Mammary epithelial cell (primary cell): ENCODE measurements around the gene COL27A1.

Source experiments
- EZH2 ChIP-seq: IDR thresholded peaks from 2 replicates; pipeline ENCODE4 v1.6.1; 2012; ENCODE audit warnings: low read length, inconsistent platforms, borderline replicate concordance
- TF ChIP-seq, protein P1 (sequence below), 2 donors: IDR thresholded peaks in 1 of 2; conservative IDR thresholded peaks in 1 of 2; 2 replicates each; pipeline ENCODE4 v1.5.1; 2011 to 2012; ENCODE audit warnings: inconsistent platforms in 2 of 2, low read length in 2 of 2, mild to moderate bottlenecking in 2 of 2, control low read depth in 1 of 2, low read depth in 1 of 2; ENCODE audit not compliant: insufficient read depth in 1 of 2; ENCODE audit errors: extremely low read depth in 1 of 2

DNA sequence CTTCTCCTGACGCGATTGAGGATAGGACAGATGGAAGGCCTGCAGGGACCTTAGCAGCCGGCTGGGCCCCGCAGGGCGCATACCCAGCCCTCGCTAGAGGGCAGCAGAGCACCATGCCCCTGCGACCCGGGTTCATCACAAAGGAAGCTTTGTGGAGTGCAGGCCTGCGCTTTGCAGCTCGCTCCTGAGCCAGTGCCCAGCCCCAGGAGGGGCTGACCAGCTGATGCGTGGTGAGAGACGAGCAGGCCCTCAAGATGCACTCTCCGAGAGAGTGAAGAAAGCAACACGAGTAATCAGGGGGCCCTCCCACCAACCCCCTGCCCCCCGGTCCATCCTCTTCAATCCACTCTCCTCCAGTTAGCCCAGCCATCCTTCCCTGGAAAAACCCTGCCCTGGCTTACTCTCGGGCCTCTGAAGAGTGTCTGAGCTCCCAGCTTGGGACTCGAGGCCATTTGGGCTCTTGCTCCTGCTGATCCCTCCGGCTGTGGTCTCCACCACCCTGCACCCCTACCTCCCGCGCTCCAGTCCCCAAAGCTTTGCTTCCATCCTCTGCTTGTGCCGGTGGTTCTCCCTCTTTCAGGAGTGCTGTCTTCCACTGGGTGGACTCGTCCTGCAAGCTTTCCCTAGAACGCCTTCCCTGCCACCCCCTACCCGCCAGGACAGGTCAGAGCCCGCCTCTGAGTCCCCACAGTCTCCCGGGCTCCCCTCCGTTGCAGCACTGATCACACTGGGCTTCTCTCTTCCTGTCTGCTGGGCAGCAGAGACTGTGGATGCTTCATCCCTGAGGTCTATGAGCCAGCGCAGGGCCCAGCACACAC is 47.1 kb upstream of the COL27A1 start:
- TF ChIP-seq EZH2, result no peak
- TF ChIP-seq, protein P1, sequence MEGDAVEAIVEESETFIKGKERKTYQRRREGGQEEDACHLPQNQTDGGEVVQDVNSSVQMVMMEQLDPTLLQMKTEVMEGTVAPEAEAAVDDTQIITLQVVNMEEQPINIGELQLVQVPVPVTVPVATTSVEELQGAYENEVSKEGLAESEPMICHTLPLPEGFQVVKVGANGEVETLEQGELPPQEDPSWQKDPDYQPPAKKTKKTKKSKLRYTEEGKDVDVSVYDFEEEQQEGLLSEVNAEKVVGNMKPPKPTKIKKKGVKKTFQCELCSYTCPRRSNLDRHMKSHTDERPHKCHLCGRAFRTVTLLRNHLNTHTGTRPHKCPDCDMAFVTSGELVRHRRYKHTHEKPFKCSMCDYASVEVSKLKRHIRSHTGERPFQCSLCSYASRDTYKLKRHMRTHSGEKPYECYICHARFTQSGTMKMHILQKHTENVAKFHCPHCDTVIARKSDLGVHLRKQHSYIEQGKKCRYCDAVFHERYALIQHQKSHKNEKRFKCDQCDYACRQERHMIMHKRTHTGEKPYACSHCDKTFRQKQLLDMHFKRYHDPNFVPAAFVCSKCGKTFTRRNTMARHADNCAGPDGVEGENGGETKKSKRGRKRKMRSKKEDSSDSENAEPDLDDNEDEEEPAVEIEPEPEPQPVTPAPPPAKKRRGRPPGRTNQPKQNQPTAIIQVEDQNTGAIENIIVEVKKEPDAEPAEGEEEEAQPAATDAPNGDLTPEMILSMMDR (conservative IDR thresholded peaks at IDR 0.05 in 1 of 2, IDR thresholded peaks at IDR 0.05 in 1 of 2; ENCODE audit: extremely low read depth in 1 of 2, insufficient read depth in 1 of 2, low read depth in 1 of 2, low read length in 2 of 2), result peak; percentile 97 to 100
